OCI-LY7 (cell line): ENCODE results near the gene FCRL6. TPM values are rescaled to one million over a fixed set of nuclear protein-coding genes. Genes with fewer than 3 reads are reported as not detected.

Experiments used
- BruUV-seq: library from RNA; stranded (reverse); fragments of 400-500 nt; replicated peaks from 2 replicates; lab custom pipeline; 2021; lab: Mats Ljungman, UMichigan
- CTCF ChIA-PET: fragments of 300-600 bp; sonication (Branson Sonifier 250); formaldehyde crosslinking; loops from one replicate; lab custom pipeline; 2022; ENCODE audit warnings: antibody characterized with exemption; ENCODE audit not compliant: unreplicated experiment; lab: Charles Lee
- POLR2A ChIA-PET: fragments of 300-600 bp; sonication (Branson Sonifier 250); formaldehyde crosslinking; loops from one replicate; lab custom pipeline; 2022; ENCODE audit warnings: antibody characterized with exemption; lab: Charles Lee
- DNase-seq: peaks from one replicate; pipeline ENCODE4 v3.0.0-alpha.2; 2015; ENCODE audit warnings: low spot score
- H2AFZ ChIP-seq: fragments of 200-600 bp; sonication (generic), shearing (Covaris generic); 2 replicates; pipeline ENCODE4 v1.6.1; 2014; ENCODE audit warnings: mild to moderate bottlenecking, antibody characterized with exemption, low read length, moderate library complexity
- H3K27ac ChIP-seq: fragments of 200-600 bp; sonication (generic); 2 replicates; pipeline ENCODE4 v1.5.1; 2014; ENCODE audit warnings: mixed run types, low read depth, mild to moderate bottlenecking, moderate library complexity, low read length, inconsistent platforms; ENCODE audit not compliant: poor library complexity, severe bottlenecking
- H3K36me3 ChIP-seq: fragments of 200-600 bp; sonication (generic); 2 replicates; pipeline ENCODE4 v1.6.1; 2014; ENCODE audit warnings: mild to moderate bottlenecking, antibody characterized with exemption, low read length, moderate library complexity, mixed read lengths; ENCODE audit not compliant: insufficient read depth
- H3K4me1 ChIP-seq: fragments of 200-600 bp; sonication (generic); 2 replicates; pipeline ENCODE4 v1.5.1; 2014; ENCODE audit warnings: mild to moderate bottlenecking, low read length; ENCODE audit not compliant: insufficient read depth, poor library complexity, severe bottlenecking
- H3K4me2 ChIP-seq: fragments of 200-600 bp; sonication (generic); 2 replicates; pipeline ENCODE4 v1.6.1; 2014; ENCODE audit warnings: mild to moderate bottlenecking, low read length
- H3K4me3 ChIP-seq: fragments of 200-600 bp; sonication (generic); 2 replicates; pipeline ENCODE4 v1.5.1; 2014; ENCODE audit warnings: mild to moderate bottlenecking, low read depth, low read length; ENCODE audit not compliant: poor library complexity, severe bottlenecking
- H3K79me2 ChIP-seq: fragments of 200-600 bp; sonication (generic); 2 replicates; pipeline ENCODE4 v1.6.1; 2016; ENCODE audit warnings: low read depth, mild to moderate bottlenecking, low read length, moderate library complexity, mixed read lengths; ENCODE audit not compliant: insufficient read depth
- H3K9me2 ChIP-seq: fragments of 200-600 bp; sonication (generic); 2 replicates; pipeline ENCODE4 v1.6.1; 2016; ENCODE audit warnings: mild to moderate bottlenecking, low read length, mixed read lengths; ENCODE audit not compliant: insufficient read depth
- H3K9me3 ChIP-seq: fragments of 200-600 bp; sonication (generic); 2 replicates; pipeline ENCODE4 v1.6.1; 2014; ENCODE audit warnings: mild to moderate bottlenecking, mixed run types, low read length, mixed read lengths
- H4K20me1 ChIP-seq: fragments of 200-600 bp; sonication (generic); 2 replicates; pipeline ENCODE4 v1.6.1; 2014; ENCODE audit warnings: mild to moderate bottlenecking, antibody characterized with exemption, low read length, moderate library complexity, mixed read lengths; ENCODE audit not compliant: insufficient read depth
- CTCF ChIP-seq: fragments of 200-600 bp; sonication (generic); conservative IDR thresholded peaks from 2 replicates; pipeline ENCODE4 v1.5.1; 2014; ENCODE audit warnings: mild to moderate bottlenecking, antibody characterized with exemption, low read length, moderate library complexity, mixed read lengths
- EZH2phosphoT487 ChIP-seq: fragments of 200-600 bp; sonication (generic); IDR thresholded peaks from 2 replicates; pipeline ENCODE4 v1.6.1; 2018; ENCODE audit warnings: low read depth, borderline replicate concordance, mild to moderate bottlenecking, mixed run types, antibody characterized with exemption, low read length, moderate library complexity, mixed read lengths
- intact Hi-C: fragments of 100-400 bp; cut with micrococcal nuclease; formaldehyde crosslinking; loops from one replicate; pipeline ENCODE4 v1.10.0; 2022; ENCODE audit not compliant: unreplicated experiment
- total RNA-seq, 2 experiments: library from RNA; depleted of rRNA in 1 of 2; stranded (reverse); fragments of >200 nt in 1 of 2; shearing (Covaris generic) in 1 of 2; gene quantifications; 2 replicates each; pipeline ENCODE4 v1.2.3, GENCODE V29; 2014 to 2022

The FCRL6 gene
- total RNA-seq, 2 experiments from 2014 or later, result not detected

GRCh38 chr1:159815926-159816325 is 13.8 kb downstream of the FCRL6 start:
- Histone ChIP-seq H3K36me3 (no peaks in the 10 kb centered on the region), H3K9me2 (no peaks in the 10 kb centered on the region), H3K4me2 (no peak overlapping the region), H4K20me1 (no peaks in the 10 kb centered on the region), H3K79me2 (no peaks in the 10 kb centered on the region), H2AFZ (no peak overlapping the region), H3K4me1 (no peaks in the 10 kb centered on the region), H3K4me3 (no peak overlapping the region), H3K27ac (no peak overlapping the region), H3K9me3 (no peaks in the 10 kb centered on the region)
- TF ChIP-seq EZH2phosphoT487, result no peak
- no peak for TF ChIP-seq CTCF
- POLR2A ChIA-PET, result no interaction called here
- no TSS peak for BruUV-seq
- CTCF ChIA-PET, result no interaction called here
- no peak for DNase-seq
- intact Hi-C loops, result no loop called here

GRCh38 chr1:159817276-159818041 is 15.3 kb downstream of the FCRL6 start:
- intact Hi-C loops, result no loop called here
- no peak overlapping the region for H3K27ac ChIP-seq
- TF ChIP-seq CTCF (no peak), EZH2phosphoT487 (no peak)
- H3K36me3 ChIP-seq, result no peaks in the 10 kb centered on the region
- H3K79me2 ChIP-seq, result no peaks in the 10 kb centered on the region
- ChIA-PET POLR2A (interaction anchor here (0.6 kb wide), 1 partner anchor 97 kb away, joined by 3 read pairs; no protein-coding TSS in a partner anchor), CTCF (no interaction called here)
- H3K4me1 ChIP-seq, result no peaks in the 10 kb centered on the region
- no peaks in the 10 kb centered on the region for H3K9me2 ChIP-seq
- H2AFZ ChIP-seq, result no peak overlapping the region
- no TSS peak for BruUV-seq
- no peak for DNase-seq
- no peaks in the 10 kb centered on the region for H3K9me3 ChIP-seq
- H4K20me1 ChIP-seq, result no peaks in the 10 kb centered on the region
- no peak overlapping the region for H3K4me2 ChIP-seq
- H3K4me3 ChIP-seq, result no peak overlapping the region

DNA sequence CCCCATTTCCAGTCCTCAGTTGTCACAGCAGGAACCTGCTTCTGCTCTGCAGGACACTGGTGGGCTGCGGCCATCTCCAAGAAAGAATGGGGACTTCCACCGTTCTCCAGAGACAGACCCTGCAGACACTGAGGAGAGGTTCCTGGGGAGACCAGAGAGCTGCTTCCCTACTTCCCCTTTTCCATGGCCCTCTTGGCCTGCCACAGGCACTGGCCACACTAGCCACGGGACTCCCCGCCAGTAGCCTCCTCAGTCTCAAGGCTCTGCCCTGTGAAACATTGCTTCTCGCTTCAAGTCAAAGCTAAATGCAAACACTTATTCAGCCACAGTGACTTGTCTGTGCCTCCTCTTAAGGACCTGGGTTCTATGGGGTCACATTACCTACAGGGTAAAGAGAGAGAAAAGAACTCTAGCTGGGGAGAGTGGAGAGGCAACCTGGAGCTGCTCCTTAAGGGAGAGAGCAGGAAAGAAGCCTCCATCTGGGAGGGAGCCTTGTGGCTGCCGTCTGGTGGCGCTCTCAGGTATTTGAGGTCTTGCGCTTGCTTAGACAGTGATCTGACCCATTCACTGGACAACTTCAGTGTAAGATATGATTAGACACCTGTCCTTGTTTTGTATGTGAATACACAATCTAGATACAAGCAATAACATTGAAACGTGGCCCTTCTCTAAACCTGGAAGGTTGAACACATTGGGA is 19.2 kb downstream of the FCRL6 start:
- Histone ChIP-seq H4K20me1 (no peaks in the 10 kb centered on the region), H2AFZ (no peak overlapping the region), H3K4me3 (no peak overlapping the region), H3K9me3 (no peaks in the 10 kb centered on the region), H3K4me1 (no peaks in the 10 kb centered on the region), H3K4me2 (no peak overlapping the region), H3K36me3 (no peaks in the 10 kb centered on the region), H3K27ac (no peak overlapping the region), H3K79me2 (no peaks in the 10 kb centered on the region), H3K9me2 (no peaks in the 10 kb centered on the region)
- TF ChIP-seq CTCF (peak; percentile 75), EZH2phosphoT487 (no peak)
- intact Hi-C loops, result loop anchor here (1.0 kb wide), 1 partner anchor 70 kb away; no protein-coding TSS in a partner anchor
- DNase-seq, result peak; percentile 38
- BruUV-seq, result no TSS peak
- POLR2A ChIA-PET, result no interaction called here
- CTCF ChIA-PET, result no interaction called here
